NCI-H226 (cell line): ENCODE measurements around the gene SYP.

Source experiments
- DNase-seq: peaks from one replicate; pipeline ENCODE4 v3.0.0-alpha.2; 2015

The SYP gene

DNA sequence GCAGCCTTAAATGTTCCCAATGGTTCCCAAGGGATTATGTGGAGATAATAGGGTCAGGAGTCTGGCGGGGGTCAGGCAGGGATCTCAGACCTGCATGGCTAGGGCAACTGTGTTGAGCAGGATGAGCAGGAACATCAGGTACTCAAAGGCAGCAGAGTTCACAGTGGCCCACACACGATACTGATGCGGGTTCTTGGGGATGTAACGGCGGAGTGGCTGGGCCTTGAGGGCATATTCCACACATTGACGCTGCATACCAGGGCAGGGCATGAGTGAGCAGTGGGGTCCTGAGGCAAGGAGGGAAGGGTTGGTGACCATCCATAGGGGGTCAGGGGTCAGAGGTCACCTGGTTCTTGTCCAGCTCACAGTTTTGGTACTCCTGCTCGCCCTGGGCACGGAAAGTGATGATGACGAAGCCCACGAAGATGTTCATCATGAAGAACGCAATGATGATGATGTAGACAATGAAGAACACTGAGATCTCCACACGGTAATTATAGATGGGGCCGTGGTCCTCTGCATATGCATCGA, 15.1 kb upstream of the SYP start:
- DNase-seq: no peak

DNA sequence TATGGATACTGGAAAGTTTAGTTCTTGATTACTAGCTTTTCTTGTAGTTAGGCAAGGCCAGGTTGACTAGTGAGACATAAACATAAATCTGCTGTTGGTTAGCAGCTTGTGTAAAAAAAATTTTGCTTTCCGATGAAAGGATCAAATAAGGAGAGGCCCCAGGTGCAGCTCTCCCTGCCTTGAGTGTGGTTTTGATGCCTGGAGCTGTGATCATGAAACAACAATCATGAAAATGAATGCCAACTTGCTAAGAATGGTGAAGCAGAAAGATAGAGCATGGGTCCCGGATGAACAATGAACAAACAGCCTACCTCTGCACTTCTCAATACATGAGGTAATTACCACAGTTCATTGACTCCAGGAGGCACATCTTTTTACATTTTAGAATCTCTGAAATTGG, 14.4 kb upstream of the SYP start:
- no peak for DNase-seq

GRCh38 chrX:49212861-49213260, 12.9 kb upstream of the SYP start:
- no peak for DNase-seq

DNA sequence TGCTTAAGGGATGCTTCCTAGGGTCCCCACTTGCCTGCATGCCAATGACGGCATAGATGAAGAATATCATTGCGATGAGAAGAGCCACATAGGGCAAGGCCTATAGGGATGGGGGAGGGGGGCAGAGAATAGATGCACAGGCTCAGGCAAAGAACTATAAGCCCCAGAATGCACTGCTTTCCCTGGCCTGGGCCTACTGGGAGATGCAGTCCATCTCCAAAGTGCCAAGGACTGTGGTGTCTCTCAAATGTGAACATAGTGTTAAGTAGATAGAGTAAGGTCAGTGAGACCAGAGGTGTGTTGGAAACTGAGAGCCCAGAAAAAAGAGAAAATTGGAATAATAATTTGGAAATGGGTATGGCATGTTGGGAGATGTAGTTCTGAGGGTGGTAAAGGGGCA, 12.2 kb upstream of the SYP start:
- no peak for DNase-seq

GRCh38 chrX:49211074-49211473, 11.1 kb upstream of the SYP start:
- no peak for DNase-seq

DNA sequence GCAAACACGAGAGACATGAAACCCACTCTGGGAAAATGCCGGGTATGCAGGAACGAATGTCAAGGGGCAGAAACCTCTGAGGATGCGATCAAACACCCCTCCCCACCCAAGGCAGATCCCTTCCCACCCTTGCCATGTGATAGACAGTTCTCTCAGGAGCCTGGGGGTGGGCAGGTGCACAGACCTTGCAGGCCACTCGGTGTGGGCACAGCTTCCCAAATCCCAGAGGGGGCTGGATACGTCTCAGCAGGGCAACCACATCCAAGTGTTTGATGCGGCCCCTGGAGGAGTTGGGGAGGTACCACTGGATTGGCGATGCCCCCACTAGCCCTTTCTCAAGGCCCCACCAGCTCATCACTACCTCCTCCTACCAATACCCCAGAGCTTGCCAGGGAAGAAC, 10.4 kb upstream of the SYP start:
- no peak for DNase-seq

DNA sequence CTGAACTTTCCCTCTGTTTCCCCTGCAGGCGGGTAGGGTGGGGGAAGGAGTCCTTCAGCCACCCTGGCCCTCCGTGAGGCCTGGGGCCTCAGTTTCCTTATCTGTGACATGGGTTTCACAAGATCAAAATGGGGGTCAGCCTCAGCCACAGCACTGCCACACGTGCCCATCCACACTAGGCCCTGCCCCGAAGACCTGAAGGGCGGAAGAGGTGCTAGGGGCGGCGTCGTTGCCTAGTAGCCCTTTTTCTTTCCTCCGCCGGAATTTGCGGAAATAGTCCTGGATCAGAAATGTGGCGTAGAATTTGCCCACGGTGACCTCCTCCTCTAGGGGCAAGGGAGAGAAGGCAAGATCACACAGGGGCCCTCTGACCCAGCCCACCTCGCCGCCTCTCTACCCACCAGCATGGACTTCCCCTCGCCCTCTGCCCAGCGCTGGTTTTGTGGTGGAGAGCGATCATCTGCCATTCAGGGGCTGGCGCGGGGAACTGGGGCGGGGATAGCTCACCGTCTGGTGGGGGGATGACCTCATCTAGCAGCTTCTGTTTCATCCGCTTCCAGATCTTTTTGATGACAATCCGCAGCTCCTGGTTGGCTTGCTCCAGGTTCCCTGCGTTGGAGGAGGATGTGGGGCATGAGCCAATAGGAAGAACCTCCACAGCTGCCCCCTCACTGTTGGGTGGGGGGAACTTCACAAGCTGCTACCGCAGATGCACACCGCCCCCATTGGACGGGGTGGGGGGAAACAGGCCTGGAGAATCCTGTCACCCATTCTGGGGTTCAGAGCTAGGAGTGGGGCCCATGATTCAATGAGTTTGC, 9.7 kb upstream of the SYP start:
- DNase-seq: no peak

DNA sequence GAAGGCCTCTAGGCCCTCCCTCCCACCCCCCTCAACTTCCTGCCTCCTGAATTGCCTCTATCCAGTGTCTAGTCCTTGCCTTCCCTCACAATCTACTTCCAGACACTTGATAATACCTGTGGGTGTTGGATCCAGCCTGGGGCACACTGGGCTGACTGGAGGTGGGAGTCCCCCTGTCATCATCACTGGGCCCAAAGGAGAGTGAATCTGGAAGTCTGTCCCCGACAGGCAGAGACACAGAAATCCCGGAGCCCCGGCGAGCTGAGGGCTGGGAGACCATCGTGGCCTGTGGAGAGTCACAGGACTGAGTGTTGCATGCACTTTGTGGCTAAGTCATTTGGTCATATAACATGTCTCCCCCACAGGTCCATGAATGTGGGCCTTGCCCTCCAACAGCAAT, 8.4 kb upstream of the SYP start:
- no peak for DNase-seq

DNA sequence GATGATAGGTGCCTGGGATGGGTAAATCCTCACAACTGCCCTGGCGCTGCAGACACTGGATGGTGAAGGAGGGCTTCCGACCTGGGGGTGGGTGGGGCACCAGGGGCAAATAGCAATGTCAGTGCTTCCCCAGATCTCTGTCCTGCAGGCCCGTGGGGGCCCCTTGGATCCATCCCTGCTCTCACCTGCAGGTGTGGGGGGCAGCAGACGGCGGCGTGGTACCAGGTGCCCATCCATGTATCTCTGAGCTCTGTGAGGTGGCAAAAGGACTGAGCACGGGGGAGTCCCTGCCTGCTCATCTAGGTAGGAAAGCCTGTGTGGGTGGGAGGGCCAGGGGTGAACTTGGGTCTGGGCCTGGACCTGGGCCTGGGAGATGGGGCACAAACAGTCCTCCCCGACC, 6.5 kb upstream of the SYP start:
- no peak for DNase-seq

- DNase-seq: no peak
These were observed 5.5 kb upstream of the SYP start for GRCh38 chrX:49205443-49205842.

GRCh38 chrX:49204709-49205108, 4.7 kb upstream of the SYP start:
- no peak for DNase-seq

DNA sequence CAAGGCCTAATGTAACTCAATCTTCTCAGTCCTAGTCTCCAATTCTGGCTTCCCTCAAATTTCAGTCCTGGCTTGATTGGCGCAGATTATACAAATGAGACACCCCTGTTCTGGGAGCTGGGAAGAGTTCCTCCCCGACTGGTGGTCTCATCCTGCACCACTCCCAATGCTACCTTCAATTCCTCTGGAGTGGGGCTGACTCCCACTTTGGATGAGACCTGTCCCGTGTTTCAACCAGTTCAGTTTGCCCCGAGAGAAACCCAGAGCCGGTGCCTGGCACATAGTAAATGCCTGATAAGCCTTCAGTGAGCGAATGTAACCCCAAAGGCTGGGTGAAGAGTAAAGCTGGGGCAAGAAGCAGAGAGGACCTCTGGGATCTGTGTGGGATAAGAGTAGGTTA, 4.0 kb upstream of the SYP start:
- no peak for DNase-seq

GRCh38 chrX:49203536-49203935, 3.5 kb upstream of the SYP start:
- no peak for DNase-seq

GRCh38 chrX:49202022-49202421, 2.0 kb upstream of the SYP start:
- DNase-seq: no peak

DNA sequence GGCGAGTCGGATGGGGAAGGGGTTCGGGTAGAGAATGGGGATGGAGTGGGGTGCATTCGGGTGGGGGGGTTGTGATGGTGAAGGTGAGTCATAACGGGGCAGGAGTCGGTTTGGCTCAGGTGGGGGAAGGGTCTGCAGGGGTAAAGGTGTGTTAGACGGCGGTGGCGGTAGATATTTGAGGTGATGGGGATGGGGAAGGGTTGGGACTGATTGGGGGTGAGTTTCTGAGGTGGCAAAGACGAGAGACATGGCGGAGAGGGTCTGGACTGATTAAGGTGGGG, 738 bp downstream of the SYP start:
- no peak for DNase-seq

DNA sequence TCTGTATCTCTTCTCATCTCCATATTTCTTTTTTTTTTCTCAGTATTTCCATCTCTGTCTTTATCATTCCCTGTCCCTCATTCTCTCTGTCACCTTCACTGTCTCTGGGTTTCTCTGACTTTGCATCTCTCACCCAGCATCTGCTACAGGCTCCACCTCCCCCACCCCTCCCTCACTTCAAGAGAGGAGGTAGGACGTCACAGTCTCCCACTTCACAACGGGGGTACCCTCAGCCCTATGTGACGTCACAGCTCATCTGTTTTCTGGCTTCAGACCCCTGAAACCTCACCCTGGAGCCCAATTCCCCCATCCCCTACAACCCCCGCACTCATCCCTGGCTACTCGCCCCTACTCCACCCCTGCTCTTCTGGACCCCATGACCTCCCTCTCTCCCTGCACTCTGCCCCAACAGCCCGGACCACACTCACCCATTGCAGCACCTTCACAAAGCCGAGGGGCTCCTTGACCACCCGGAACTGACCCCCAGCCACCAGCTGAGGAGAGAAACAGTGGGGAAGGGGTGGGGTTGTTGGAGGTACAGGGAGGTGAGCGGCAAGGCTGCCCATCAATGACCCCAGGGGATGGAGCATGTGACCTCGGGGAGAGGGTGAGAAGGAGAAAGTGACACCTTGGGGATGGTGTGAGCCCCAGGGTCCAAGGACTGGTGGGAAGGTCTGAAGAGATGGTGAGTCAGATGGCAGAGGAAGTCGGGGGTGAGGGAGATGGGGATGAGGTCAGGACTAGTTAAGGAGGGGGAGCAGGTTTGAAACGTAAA, 1.3 kb downstream of the SYP start:
- DNase-seq: no peak

- no peak for DNase-seq
These were observed 2.4 kb downstream of the SYP start for GRCh38 chrX:49197543-49198087.

GRCh38 chrX:49193542-49193964, 6.4 kb downstream of the SYP start:
- no peak for DNase-seq

- no peak for DNase-seq
These were observed 7.2 kb downstream of the SYP start for GRCh38 chrX:49192722-49193328.

- no peak for DNase-seq
These were observed 8.4 kb downstream of the SYP start for GRCh38 chrX:49191574-49192011.

GRCh38 chrX:49190821-49191573, 9.0 kb downstream of the SYP start:
- DNase-seq: peak; percentile 94

GRCh38 chrX:49189606-49190005, 10.4 kb downstream of the SYP start:
- no peak for DNase-seq
